NCI-H1930 (cell line): ENCODE results near the gene ASIC2.

Experiments used
- DNase-seq, 2 experiments: peaks; one replicate each; lab custom pipeline; 2025; lab: John Stamatoyannopoulos, UW

Gene ASIC2

GRCh38 chr17:33071656-33072055 is 221.4 kb downstream of the ASIC2 start:
- no peak for DNase-seq

GRCh38 chr17:33057564-33057963 is 235.5 kb downstream of the ASIC2 start:
- no peak for DNase-seq

GRCh38 chr17:33056399-33057146 is 236.5 kb downstream of the ASIC2 start:
- DNase-seq: no peak

- DNase-seq: no peak
Observed at GRCh38 chr17:33055746-33056145, 237.3 kb downstream of the ASIC2 start.

- DNase-seq: no peak
Observed at GRCh38 chr17:33055171-33055611, 237.9 kb downstream of the ASIC2 start.

GRCh38 chr17:33054412-33054811 is 238.7 kb downstream of the ASIC2 start:
- no peak for DNase-seq

GRCh38 chr17:33053676-33054075 is 239.4 kb downstream of the ASIC2 start:
- DNase-seq: no peak

- DNase-seq: no peak
Observed at GRCh38 chr17:33052856-33053255, 240.2 kb downstream of the ASIC2 start.

GRCh38 chr17:33050611-33051140 is 242.4 kb downstream of the ASIC2 start:
- DNase-seq: no peak

- peak in 1 of 2 experiments; percentile 43 for DNase-seq
Observed at GRCh38 chr17:33049781-33050414, 243.2 kb downstream of the ASIC2 start.

- no peak for DNase-seq
Observed at GRCh38 chr17:33046361-33047255, 246.5 kb downstream of the ASIC2 start.

GRCh38 chr17:33045216-33045615 is 247.9 kb downstream of the ASIC2 start:
- no peak for DNase-seq

GRCh38 chr17:33044771-33045170 is 248.3 kb downstream of the ASIC2 start:
- DNase-seq: no peak

GRCh38 chr17:33040461-33040860 is 252.6 kb downstream of the ASIC2 start:
- no peak for DNase-seq

- no peak for DNase-seq
Observed at GRCh38 chr17:33039874-33040273, 253.2 kb downstream of the ASIC2 start.

GRCh38 chr17:33038740-33039139 is 254.4 kb downstream of the ASIC2 start:
- peak in 1 of 2 experiments; percentile 23 for DNase-seq

- no peak for DNase-seq
Observed at GRCh38 chr17:33033176-33033575, 259.9 kb downstream of the ASIC2 start.

- no peak for DNase-seq
Observed at GRCh38 chr17:33028778-33029177, 264.3 kb downstream of the ASIC2 start.

GRCh38 chr17:33028061-33028460 is 265.0 kb downstream of the ASIC2 start:
- no peak for DNase-seq

- DNase-seq: no peak
Observed at GRCh38 chr17:33024688-33025486, 268.2 kb downstream of the ASIC2 start.

- no peak for DNase-seq
Observed at GRCh38 chr17:33023790-33024189, 269.3 kb downstream of the ASIC2 start.
